Activated T-helper 1 cell treated with anti-CD3 and anti-CD28 coated beads, Interleukin-12 subunit alpha, Interleukin-12 subunit beta, Interleukin-2, Interleukin-4 antibody, amounts not matched to agents 30 ng/mL and 10 ng/mL and 1 ng/mL, durations not matched to agents 14 hours and 24 hours and 36 hours (primary cell): ENCODE results near the gene FGD5. TPM values are rescaled to one million over a fixed set of nuclear protein-coding genes. Genes with fewer than 3 reads are reported as not detected.

Source experiments
- DNase-seq: peaks from one replicate; pipeline ENCODE4 v3.0.0; 2021; ENCODE audit warnings: low spot score
- H3K27ac Mint-ChIP-seq: one replicate; pipeline ENCODE4 v1.8.0; 2021; ENCODE audit warnings: mild to moderate bottlenecking, mixed read lengths
- H3K27me3 Mint-ChIP-seq: one replicate; pipeline ENCODE4 v1.8.0; 2022; ENCODE audit warnings: mild to moderate bottlenecking, moderate library complexity, mixed read lengths; ENCODE audit not compliant: insufficient read depth
- H3K36me3 Mint-ChIP-seq: one replicate; pipeline ENCODE4 v1.8.0; 2021; ENCODE audit warnings: low read depth, mixed read lengths
- H3K4me1 Mint-ChIP-seq: one replicate; pipeline ENCODE4 v1.8.0; 2021; ENCODE audit warnings: low read depth, mixed read lengths
- H3K4me3 Mint-ChIP-seq: one replicate; pipeline ENCODE4 v1.8.0; 2021; ENCODE audit warnings: mild to moderate bottlenecking, moderate library complexity, mixed read lengths
- H3K9me3 Mint-ChIP-seq: one replicate; pipeline ENCODE4 v1.8.0; 2021; ENCODE audit warnings: mixed read lengths
- intact Hi-C: fragments of 100-400 bp; cut with micrococcal nuclease; formaldehyde crosslinking; loops from one replicate; pipeline ENCODE4 v1.15.1; 2024
- total RNA-seq: library from RNA; stranded (reverse); gene quantifications from 2 replicates; pipeline ENCODE4 v1.2.3, GENCODE V29; 2022

The FGD5 gene
- total RNA-seq, 1 donor from 2014 or later: not detected

DNA sequence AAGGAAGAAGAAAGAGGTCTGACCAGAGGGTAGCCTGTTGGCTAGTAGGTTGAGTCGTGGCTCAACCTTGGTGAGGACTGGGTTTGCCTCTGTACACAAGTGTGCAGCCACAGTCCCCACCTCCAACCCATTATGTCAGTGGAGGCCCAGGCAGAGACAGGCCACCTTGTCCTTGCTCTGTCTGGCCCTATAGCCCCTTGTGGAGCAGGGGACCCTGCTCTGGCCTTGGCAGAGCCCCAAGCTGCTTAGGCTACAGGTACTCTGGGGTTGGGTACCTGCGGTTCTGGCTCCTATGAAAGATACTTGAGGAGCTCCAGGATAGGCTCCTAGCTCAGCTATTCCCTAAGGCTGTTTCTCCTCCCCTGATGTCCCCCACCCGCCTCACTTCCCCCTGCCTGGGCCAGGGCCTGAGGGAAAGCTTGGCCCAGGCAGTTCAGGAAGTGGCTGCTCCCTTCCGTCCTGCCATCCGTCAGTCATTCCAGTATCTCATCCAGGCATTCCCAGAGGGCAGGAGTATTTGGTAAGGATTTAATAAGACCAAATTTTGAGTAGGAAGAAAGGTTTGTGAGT, 44.0 kb downstream of the FGD5 start:
- no peak for DNase-seq
- Mint-ChIP-seq H3K9me3 (no peaks in the 10 kb centered on the region), H3K36me3 (no peaks in the 10 kb centered on the region), H3K27ac (no peak overlapping the region), H3K4me1 (no peaks in the 10 kb centered on the region), H3K27me3 (peaks cover 21% of the 10 kb centered on the region), H3K4me3 (no peak overlapping the region)
- intact Hi-C loops: no loop called here

DNA sequence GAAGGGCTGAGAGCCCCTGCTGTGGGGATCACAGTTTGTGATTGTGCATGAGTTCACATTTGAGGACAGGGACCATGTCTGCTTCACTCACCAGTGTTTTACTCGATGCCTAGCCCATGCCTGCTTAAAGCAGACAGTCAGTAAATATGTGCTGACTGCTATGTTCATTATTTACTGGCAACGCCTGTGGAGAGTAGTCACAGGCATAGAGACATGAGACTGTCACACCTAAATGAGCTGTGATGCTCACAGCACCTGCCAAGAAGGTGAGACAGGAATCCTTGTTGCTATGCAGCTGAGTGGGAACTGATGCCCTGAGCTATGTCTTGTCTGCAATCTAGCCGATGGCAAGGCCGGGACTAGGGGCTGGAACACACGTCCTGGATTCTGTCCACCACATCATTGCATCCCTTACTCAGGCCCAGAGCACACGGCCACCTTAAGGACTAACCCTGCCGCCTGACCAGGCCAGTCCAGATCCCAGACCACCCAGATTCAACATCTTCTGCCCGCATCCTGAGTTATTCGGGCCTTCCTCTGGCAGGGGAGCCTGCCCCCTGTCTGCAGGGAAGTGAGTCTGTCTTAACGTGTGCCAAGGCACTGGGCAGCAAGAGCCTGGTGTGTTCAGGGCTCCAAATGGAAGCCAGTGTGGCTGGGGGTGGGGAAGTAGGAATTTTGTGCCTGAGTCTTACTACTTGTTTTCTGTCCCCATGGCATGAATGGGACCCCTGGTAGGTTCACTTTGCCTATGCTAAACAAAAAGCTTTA, 44.8 kb downstream of the FGD5 start:
- Mint-ChIP-seq H3K27me3 (peaks cover 14% of the 10 kb centered on the region), H3K36me3 (no peaks in the 10 kb centered on the region), H3K4me1 (no peaks in the 10 kb centered on the region), H3K9me3 (no peaks in the 10 kb centered on the region), H3K27ac (no peak overlapping the region), H3K4me3 (no peak overlapping the region)
- no peak for DNase-seq
- intact Hi-C loops: no loop called here

DNA sequence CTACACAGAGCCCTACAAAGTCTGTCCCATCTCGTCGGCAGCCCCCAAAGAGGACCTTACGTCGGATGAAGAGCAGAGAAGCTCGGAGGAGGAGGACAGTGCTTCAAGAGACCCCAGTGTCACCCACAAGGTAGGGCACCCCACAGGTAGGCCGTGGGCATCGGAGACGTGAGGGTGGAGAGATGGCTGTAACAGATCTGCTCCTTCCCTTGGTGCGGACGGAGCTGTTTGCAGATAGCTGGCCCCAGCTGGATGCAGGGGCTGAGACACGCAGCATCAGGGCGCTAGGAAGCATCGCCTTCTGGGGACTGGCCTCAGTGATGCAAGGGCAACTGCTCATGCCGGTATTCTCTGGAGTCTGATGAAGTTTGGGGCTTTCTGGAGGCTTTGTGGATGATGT, 45.4 kb downstream of the FGD5 start:
- no peaks in the 10 kb centered on the region for H3K36me3 Mint-ChIP-seq
- no peak overlapping the region for H3K4me3 Mint-ChIP-seq
- no peak overlapping the region for H3K27ac Mint-ChIP-seq
- H3K4me1 Mint-ChIP-seq: no peaks in the 10 kb centered on the region
- DNase-seq: no peak
- H3K9me3 Mint-ChIP-seq: no peaks in the 10 kb centered on the region
- intact Hi-C loops: no loop called here
- H3K27me3 Mint-ChIP-seq: peaks cover 14% of the 10 kb centered on the region

- Mint-ChIP-seq H3K4me3 (no peak overlapping the region), H3K27me3 (peaks cover 5% of the 10 kb centered on the region), H3K27ac (no peak overlapping the region), H3K36me3 (no peaks in the 10 kb centered on the region), H3K9me3 (no peaks in the 10 kb centered on the region), H3K4me1 (no peaks in the 10 kb centered on the region)
- intact Hi-C loops: no loop called here
- no peak for DNase-seq
These were observed 47.9 kb downstream of the FGD5 start for GRCh38 chr3:14866627-14867026.

- Mint-ChIP-seq H3K4me3 (no peak overlapping the region), H3K27ac (no peak overlapping the region), H3K27me3 (peaks cover 5% of the 10 kb centered on the region), H3K36me3 (no peaks in the 10 kb centered on the region), H3K9me3 (no peaks in the 10 kb centered on the region), H3K4me1 (no peaks in the 10 kb centered on the region)
- intact Hi-C loops: no loop called here
- DNase-seq: no peak
These were observed 49.3 kb downstream of the FGD5 start for GRCh38 chr3:14867936-14868570.

GRCh38 chr3:14869917-14870782, 51.4 kb downstream of the FGD5 start:
- intact Hi-C loops: no loop called here
- H3K27ac Mint-ChIP-seq: no peak overlapping the region
- peaks cover 5% of the 10 kb centered on the region for H3K27me3 Mint-ChIP-seq
- no peak for DNase-seq
- H3K9me3 Mint-ChIP-seq: no peaks in the 10 kb centered on the region
- H3K4me1 Mint-ChIP-seq: no peaks in the 10 kb centered on the region
- no peak overlapping the region for H3K4me3 Mint-ChIP-seq
- H3K36me3 Mint-ChIP-seq: no peaks in the 10 kb centered on the region

GRCh38 chr3:14870783-14871060, 52.0 kb downstream of the FGD5 start:
- intact Hi-C loops: no loop called here
- H3K4me1 Mint-ChIP-seq: no peaks in the 10 kb centered on the region
- DNase-seq: no peak

GRCh38 chr3:14871456-14872200, 52.9 kb downstream of the FGD5 start:
- H3K4me3 Mint-ChIP-seq: no peak overlapping the region
- H3K4me1 Mint-ChIP-seq: no peaks in the 10 kb centered on the region
- H3K27me3 Mint-ChIP-seq: peaks cover 6% of the 10 kb centered on the region
- no peak overlapping the region for H3K27ac Mint-ChIP-seq
- no peaks in the 10 kb centered on the region for H3K36me3 Mint-ChIP-seq
- no peaks in the 10 kb centered on the region for H3K9me3 Mint-ChIP-seq
- DNase-seq: no peak
- intact Hi-C loops: no loop called here

More at GRCh38 chr3:14870783-14871060, 52.0 kb downstream of the FGD5 start:
- Mint-ChIP-seq H3K27me3 (peaks cover 6% of the 10 kb centered on the region), H3K9me3 (no peaks in the 10 kb centered on the region), H3K36me3 (no peaks in the 10 kb centered on the region), H3K27ac (no peak overlapping the region), H3K4me3 (no peak overlapping the region)

GRCh38 chr3:14872706-14873105, 53.9 kb downstream of the FGD5 start:
- no peak for DNase-seq
- H3K9me3 Mint-ChIP-seq: no peaks in the 10 kb centered on the region
- no peak overlapping the region for H3K27ac Mint-ChIP-seq
- H3K27me3 Mint-ChIP-seq: peaks cover 6% of the 10 kb centered on the region
- H3K36me3 Mint-ChIP-seq: no peaks in the 10 kb centered on the region
- no peak overlapping the region for H3K4me3 Mint-ChIP-seq
- intact Hi-C loops: no loop called here
- no peaks in the 10 kb centered on the region for H3K4me1 Mint-ChIP-seq

GRCh38 chr3:14874784-14875183, 56.0 kb downstream of the FGD5 start:
- Mint-ChIP-seq H3K9me3 (no peaks in the 10 kb centered on the region), H3K27ac (no peak overlapping the region), H3K27me3 (peaks cover 5% of the 10 kb centered on the region), H3K36me3 (no peaks in the 10 kb centered on the region), H3K4me1 (peaks cover 8% of the 10 kb centered on the region), H3K4me3 (no peak overlapping the region)
- no peak for DNase-seq
- intact Hi-C loops: no loop called here

DNA sequence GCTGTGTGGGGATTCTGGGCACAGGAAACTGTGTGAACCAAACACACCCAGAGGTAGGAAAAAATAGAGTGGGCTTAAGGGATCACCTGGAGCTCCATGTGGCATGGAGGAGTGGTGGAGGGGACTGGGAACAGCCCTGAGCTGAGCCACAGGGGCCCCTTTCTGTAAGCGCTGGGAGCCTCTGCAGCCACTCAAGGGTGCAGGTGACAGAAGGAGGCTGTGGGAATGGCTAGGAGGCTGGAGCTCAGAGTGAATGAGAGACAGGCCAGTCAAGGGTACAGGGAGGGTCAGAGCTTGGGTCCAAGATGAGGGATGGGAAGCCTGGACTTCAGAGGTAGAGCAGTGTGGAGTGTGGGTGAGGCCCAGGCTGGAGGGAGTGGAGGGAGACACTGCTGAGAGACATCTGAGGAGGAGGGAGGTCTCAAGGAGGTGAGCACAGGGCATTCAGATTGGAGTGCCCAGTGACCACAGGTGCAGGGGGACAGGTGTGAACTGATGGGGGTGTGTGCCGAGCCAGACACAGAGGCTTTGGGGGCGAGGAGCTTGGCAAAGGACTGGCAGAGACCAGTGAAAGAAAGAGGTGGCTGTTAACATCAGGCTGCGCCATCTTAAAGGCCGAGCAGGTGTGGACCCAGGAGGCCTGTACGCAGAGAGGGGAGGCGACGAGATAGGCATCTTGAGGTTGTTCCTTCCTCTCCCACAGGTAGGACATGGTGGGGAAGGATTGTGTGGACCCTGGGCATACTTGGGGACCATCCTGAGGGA, 56.8 kb downstream of the FGD5 start:
- H3K27ac Mint-ChIP-seq: no peak overlapping the region
- intact Hi-C loops: no loop called here
- no peak overlapping the region for H3K4me3 Mint-ChIP-seq
- no peaks in the 10 kb centered on the region for H3K9me3 Mint-ChIP-seq
- peaks cover 11% of the 10 kb centered on the region for H3K4me1 Mint-ChIP-seq
- H3K36me3 Mint-ChIP-seq: no peaks in the 10 kb centered on the region
- no peak for DNase-seq
- H3K27me3 Mint-ChIP-seq: peaks cover 5% of the 10 kb centered on the region

DNA sequence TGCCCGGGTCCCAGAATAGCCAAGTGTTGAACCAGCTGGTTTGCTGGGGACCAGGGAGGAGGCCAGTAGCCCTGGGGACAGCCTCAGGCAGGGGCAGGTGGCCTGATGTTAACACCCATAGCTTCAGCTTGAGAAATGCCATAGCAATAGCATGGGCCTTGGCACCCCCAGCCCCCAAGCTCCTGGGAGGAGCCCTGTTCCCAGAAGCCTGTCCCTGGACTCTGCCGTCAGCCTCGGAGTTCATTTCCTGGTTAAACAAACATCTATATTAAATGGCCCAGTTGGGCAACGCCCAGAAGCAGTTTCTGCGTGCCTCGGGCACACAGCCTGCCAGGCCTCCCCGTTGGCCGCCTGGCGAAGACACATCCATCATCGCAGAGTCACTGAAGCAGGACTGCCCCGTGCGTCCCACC, 58.2 kb downstream of the FGD5 start:
- H3K4me1 Mint-ChIP-seq: peaks cover 19% of the 10 kb centered on the region
- no peak overlapping the region for H3K27ac Mint-ChIP-seq
- no peaks in the 10 kb centered on the region for H3K9me3 Mint-ChIP-seq
- H3K36me3 Mint-ChIP-seq: no peaks in the 10 kb centered on the region
- H3K4me3 Mint-ChIP-seq: no peak overlapping the region
- peaks cover 2% of the 10 kb centered on the region for H3K27me3 Mint-ChIP-seq
- no peak for DNase-seq
- intact Hi-C loops: no loop called here
